IMR-90 (cell line): Measurements from ENCODE around the gene ANGPTL4. TPM values are rescaled to one million over a fixed set of nuclear protein-coding genes. Genes with fewer than 3 reads are reported as not detected.

Experiments used
- ATAC-seq: fragments of 200-7000 bp; cut with Tn5 transposase; 2 replicates; pipeline ENCODE4 v1.9.1; 2020; ENCODE audit warnings: low read depth, mild to moderate bottlenecking, moderate library complexity
- BruUV-seq: library from RNA; stranded (reverse); fragments of 400-500 nt; replicated peaks from 2 replicates; lab custom pipeline; 2021; lab: Mats Ljungman, UMichigan
- CTCF ChIA-PET: fragments of 300-600 bp; formaldehyde crosslinking; extraction: SDS; loops from one replicate; lab custom pipeline; 2021; ENCODE audit warnings: antibody characterized with exemption; lab: Yijun Ruan, JAX
- POLR2A ChIA-PET: fragments of 300-600 bp; sonication (Branson Sonifier 250); formaldehyde crosslinking; loops from one replicate; lab custom pipeline; 2022; ENCODE audit warnings: antibody characterized with exemption; ENCODE audit not compliant: unreplicated experiment; lab: Charles Lee
- DNase-seq: peaks from one replicate; pipeline ENCODE4 v3.0.0; 2013
- H2AFZ ChIP-seq: replicated peaks from 2 replicates; pipeline ENCODE3; 2013; ENCODE audit warnings: low read length, mild to moderate bottlenecking; ENCODE audit not compliant: poor library complexity
- H2AK5ac ChIP-seq: 2 replicates; pipeline ENCODE4 v1.6.1; 2013; ENCODE audit warnings: low read depth, low read length, inconsistent platforms
- H2AK9ac ChIP-seq: replicated peaks from 2 replicates; pipeline ENCODE3; 2013; ENCODE audit warnings: mild to moderate bottlenecking, low read depth, low read length, moderate library complexity; ENCODE audit not compliant: poor library complexity
- H2BK120ac ChIP-seq: 2 replicates; pipeline ENCODE4 v1.6.1; 2013; ENCODE audit warnings: low read depth, low read length, inconsistent platforms
- H2BK15ac ChIP-seq: 3 replicates; pipeline ENCODE4 v1.6.1; 2013; ENCODE audit warnings: low read depth, low read length, inconsistent platforms
- H2BK20ac ChIP-seq: 2 replicates; pipeline ENCODE4 v1.6.1; 2013; ENCODE audit warnings: low read depth, mild to moderate bottlenecking, inconsistent platforms, low read length, moderate library complexity
- H2BK5ac ChIP-seq: 2 replicates; pipeline ENCODE4 v1.6.1; 2013; ENCODE audit warnings: mild to moderate bottlenecking, low read depth, low read length, inconsistent platforms; ENCODE audit not compliant: poor library complexity, severe bottlenecking
- H3K14ac ChIP-seq: replicated peaks from 2 replicates; pipeline ENCODE4 v1.6.1; 2013; ENCODE audit warnings: low read depth, low read length, inconsistent platforms
- H3K18ac ChIP-seq: 2 replicates; pipeline ENCODE4 v1.6.1; 2013; ENCODE audit warnings: low read depth, low read length, control low read depth
- H3K23ac ChIP-seq: 2 replicates; pipeline ENCODE4 v1.6.1; 2013; ENCODE audit warnings: low read depth, low read length, inconsistent platforms
- H3K27ac ChIP-seq: 2 replicates; pipeline ENCODE4 v1.5.1; 2013; ENCODE audit warnings: mild to moderate bottlenecking, control low read depth, low read length; ENCODE audit not compliant: insufficient read depth
- H3K27me3 ChIP-seq: 2 replicates; pipeline ENCODE4 v1.6.1; 2013; ENCODE audit warnings: low read length; ENCODE audit not compliant: control insufficient read depth, insufficient read depth
- H3K36me3 ChIP-seq: 2 replicates; pipeline ENCODE4 v1.6.1; 2013; ENCODE audit warnings: low read length, mixed read lengths; ENCODE audit not compliant: control insufficient read depth, insufficient read depth
- H3K4ac ChIP-seq: 2 replicates; pipeline ENCODE4 v1.6.1; 2013; ENCODE audit warnings: low read depth, low read length, inconsistent platforms
- H3K4me1 ChIP-seq: 2 replicates; pipeline ENCODE4 v1.6.1; 2013; ENCODE audit warnings: low read length, mixed read lengths; ENCODE audit not compliant: control insufficient read depth, insufficient read depth
- H3K4me2 ChIP-seq: 2 replicates; pipeline ENCODE4 v1.6.1; 2013; ENCODE audit warnings: low read depth, mild to moderate bottlenecking, control low read depth, low read length, moderate library complexity
- H3K4me3 ChIP-seq: 2 replicates; pipeline ENCODE4 v1.5.1; 2013; ENCODE audit warnings: low read depth, mild to moderate bottlenecking, control low read depth, low read length, moderate library complexity; ENCODE audit not compliant: insufficient read depth
- H3K56ac ChIP-seq: 2 replicates; pipeline ENCODE4 v1.6.1; 2013; ENCODE audit warnings: low read length, inconsistent platforms; ENCODE audit not compliant: insufficient read depth; ENCODE audit errors: extremely low read depth
- H3K79me1 ChIP-seq, 2 experiments: 2 replicates each; pipeline ENCODE4 v1.6.1; 2013; ENCODE audit warnings: low read length in 2 of 2, inconsistent platforms in 1 of 2, low read depth in 1 of 2
- H3K9ac ChIP-seq: 2 replicates; pipeline ENCODE4 v1.6.1; 2013; ENCODE audit warnings: low read depth, low read length, control low read depth
- H3K9me1 ChIP-seq: 2 replicates; pipeline ENCODE4 v1.6.1; 2013; ENCODE audit warnings: low read length, inconsistent platforms; ENCODE audit not compliant: insufficient read depth
- H3K9me3 ChIP-seq: 2 replicates; pipeline ENCODE4 v1.6.1; 2013; ENCODE audit warnings: low read length; ENCODE audit not compliant: control insufficient read depth, insufficient read depth
- H4K20me1 ChIP-seq: 2 replicates; pipeline ENCODE4 v1.6.1; 2013; ENCODE audit warnings: low read length, inconsistent platforms; ENCODE audit not compliant: insufficient read depth
- H4K5ac ChIP-seq: 2 replicates; pipeline ENCODE4 v1.6.1; 2013; ENCODE audit warnings: mild to moderate bottlenecking, low read depth, low read length, control low read depth
- H4K8ac ChIP-seq, 2 experiments: 2 replicates each; pipeline ENCODE4 v1.6.1; 2013; ENCODE audit warnings: low read depth in 2 of 2, low read length in 2 of 2, control low read depth in 1 of 2, inconsistent platforms in 1 of 2
- H4K91ac ChIP-seq: 2 replicates; pipeline ENCODE4 v1.6.1; 2013; ENCODE audit warnings: low read depth, low read length, inconsistent platforms; ENCODE audit not compliant: insufficient read depth
- BHLHE40 ChIP-seq: fragments of 150-350 bp; IDR thresholded peaks from 2 replicates; pipeline ENCODE4 v1.6.1; 2016; ENCODE audit warnings: mild to moderate bottlenecking, low read depth, low read length
- CEBPB ChIP-seq: IDR thresholded peaks from 2 replicates; pipeline ENCODE4 v1.6.1; 2012; ENCODE audit warnings: low read depth, low read length, improper control_type of control experiment
- CHD1 ChIP-seq: IDR thresholded peaks from 2 replicates; pipeline ENCODE4 v1.6.1; 2012; ENCODE audit warnings: low read depth, low read length, improper control_type of control experiment
- FOS ChIP-seq: fragments of 150-350 bp; IDR thresholded peaks from 2 replicates; pipeline ENCODE4 v1.6.1; 2016; ENCODE audit warnings: low read depth, low read length
- MAZ ChIP-seq: IDR thresholded peaks from 2 replicates; pipeline ENCODE4 v1.6.1; 2012; ENCODE audit warnings: low read depth, mild to moderate bottlenecking, low read length, improper control_type of control experiment, moderate library complexity, borderline replicate concordance
- MXI1 ChIP-seq: IDR thresholded peaks from 2 replicates; pipeline ENCODE4 v1.6.1; 2012; ENCODE audit warnings: low read depth, mild to moderate bottlenecking, low read length, moderate library complexity, borderline replicate concordance
- NFE2L2 ChIP-seq: fragments of 150-350 bp; IDR thresholded peaks from 2 replicates; pipeline ENCODE4 v1.6.1; 2016; ENCODE audit warnings: low read depth, mild to moderate bottlenecking, low read length
- POLR2A ChIP-seq: IDR thresholded peaks from 2 replicates; pipeline ENCODE4 v1.6.1; 2012; ENCODE audit warnings: mild to moderate bottlenecking, low read depth, low read length
- RAD21 ChIP-seq: IDR thresholded peaks from 2 replicates; pipeline ENCODE4 v1.6.1; 2012; ENCODE audit warnings: low read length, improper control_type of control experiment
- RCOR1 ChIP-seq: IDR thresholded peaks from 2 replicates; pipeline ENCODE4 v1.6.1; 2012; ENCODE audit warnings: mild to moderate bottlenecking, low read length, improper control_type of control experiment; ENCODE audit not compliant: insufficient replicate concordance
- RFX5 ChIP-seq: IDR thresholded peaks from 2 replicates; pipeline ENCODE4 v1.8.0; 2012; ENCODE audit warnings: low read depth, mild to moderate bottlenecking, low read length, moderate library complexity
- WGBS, 2 experiments: methylation state at CpG; one replicate each; pipeline versions ENCODE4 v1.1.5 to v1.1.7; 2013; ENCODE audit warnings: missing lambda C conversion rate in 2 of 2; ENCODE audit not compliant: insufficient read length in 1 of 2; ENCODE audit errors: extremely low coverage in 2 of 2; 5-methylcytosine and 5-hydroxymethylcytosine counted together
- dilution Hi-C: fragments of 300-500 bp; cut with HindIII; formaldehyde crosslinking; loops from one replicate; pipeline ENCODE4 v1.14.3; 2018; ENCODE audit warnings: low sequenced_read_pairs; ENCODE audit not compliant: unreplicated experiment
- in situ Hi-C: fragments of 300-500 bp; cut with MboI; formaldehyde crosslinking; loops from 3 replicates; pipeline ENCODE4 v1.14.3; 2019; ENCODE audit warnings: low sequenced_read_pairs, inconsistent platforms, mixed read lengths
- intact Hi-C: fragments of 100-400 bp; cut with micrococcal nuclease; formaldehyde crosslinking; loops from 2 replicates; pipeline ENCODE4 v1.10.0; 2022
- polyA plus RNA-seq, 3 experiments: library from polyadenylated mRNA; depleted of rRNA; stranded (reverse); fragments of >200 nt; gene quantifications; 2 replicates each; pipeline ENCODE4 v1.2.3, GENCODE V29; 2012; ENCODE audit warnings: low replicate concordance in 1 of 3
- total RNA-seq: library from RNA; depleted of rRNA; stranded (reverse); fragments of >200 nt; gene quantifications from 2 replicates; pipeline ENCODE4 v1.2.3, GENCODE V29; 2012

ANGPTL4 gene
- total and polyA plus RNA-seq, 2 of the 4 experiments (the other 2 are of a cell fraction) = 1.4 to 19.1 TPM

GRCh38 chr19:8403098-8403819, 39.3 kb downstream of the ANGPTL4 start:
- H3K9ac ChIP-seq = no peak overlapping the region
- no peak overlapping the region for H3K14ac ChIP-seq
- H2AK9ac ChIP-seq = no peak overlapping the region
- H3K4ac ChIP-seq = no peak overlapping the region
- H3K56ac ChIP-seq = no peak overlapping the region
- ChIA-PET CTCF (no interaction called here), POLR2A (no interaction called here)
- no peak overlapping the region for H3K4me3 ChIP-seq
- H2BK5ac ChIP-seq = no peak overlapping the region
- no peak overlapping the region for H4K8ac ChIP-seq
- no peak overlapping the region for H4K91ac ChIP-seq
- no peak overlapping the region for H2BK15ac ChIP-seq
- no peak overlapping the region for H3K23ac ChIP-seq
- dilution Hi-C loops (no loop called here), intact Hi-C loops (no loop called here), in situ Hi-C loops (no loop called here)
- H3K36me3 ChIP-seq = peaks cover 37% of the 10 kb centered on the region
- H2AFZ ChIP-seq = no peak overlapping the region
- TF ChIP-seq CHD1 = no peak
- TF ChIP-seq RAD21 = no peak
- TF ChIP-seq MAZ = no peak
- TF ChIP-seq POLR2A = no peak
- TF ChIP-seq FOS = no peak
- no peak for TF ChIP-seq NFE2L2
- TF ChIP-seq CEBPB = no peak
- TF ChIP-seq MXI1 = no peak
- no peak for TF ChIP-seq RFX5
- no peak for TF ChIP-seq RCOR1
- no peak for TF ChIP-seq BHLHE40
- peaks cover 18% of the 10 kb centered on the region for H4K20me1 ChIP-seq
- H3K9me3 ChIP-seq = no peaks in the 10 kb centered on the region
- peaks cover 12 to 17% of the 10 kb centered on the region in 2 experiments for H3K79me1 ChIP-seq
- no peak overlapping the region for H2BK120ac ChIP-seq
- H3K4me1 ChIP-seq = no peaks in the 10 kb centered on the region
- no peak overlapping the region for H3K4me2 ChIP-seq
- no peaks in the 10 kb centered on the region for H3K27me3 ChIP-seq
- H3K18ac ChIP-seq = no peak overlapping the region
- no peak overlapping the region for H2BK20ac ChIP-seq
- H3K9me1 ChIP-seq = peaks cover 4% of the 10 kb centered on the region
- no peak overlapping the region for H2AK5ac ChIP-seq
- WGBS, 2 experiments = 91% methylated on average over 27 of the region's 44 CpGs; no CpG with 5 or more reads in 1 of the 2 experiments
- BruUV-seq = no TSS peak
- no peak overlapping the region for H4K5ac ChIP-seq
- DNase-seq = no peak
- H3K27ac ChIP-seq = no peak overlapping the region
- no peak for ATAC-seq
